SU-DHL-6 (cell line): Measurements from ENCODE around the gene PTPRN2.

Experiments
- H2AFZ ChIP-seq: fragments of 200-600 bp; sonication (generic); 2 replicates; pipeline ENCODE4 v1.6.1; 2014; ENCODE audit warnings: low read depth, mild to moderate bottlenecking, moderate library complexity, mixed read lengths, antibody characterized with exemption, low read length; ENCODE audit not compliant: severe bottlenecking
- H3F3A ChIP-seq: fragments of 200-600 bp; shearing (Covaris generic); 2 replicates; pipeline ENCODE4 v1.6.0; 2016; ENCODE audit warnings: antibody characterized with exemption, mild to moderate bottlenecking; ENCODE audit not compliant: insufficient read depth
- H3K27ac ChIP-seq: fragments of 200-600 bp; sonication (generic); 2 replicates; pipeline ENCODE4 v1.5.1; 2016; ENCODE audit warnings: low read depth, mild to moderate bottlenecking, low read length, moderate library complexity, mixed read lengths
- H3K27me3 ChIP-seq: fragments of 200-600 bp; sonication (generic), shearing (Covaris generic); 2 replicates; pipeline ENCODE4 v1.6.0; 2014; ENCODE audit warnings: mild to moderate bottlenecking, low read length
- H3K36me3 ChIP-seq: fragments of 200-600 bp; sonication (generic); 2 replicates; pipeline ENCODE4 v1.6.1; 2014; ENCODE audit warnings: mild to moderate bottlenecking, low read length, mixed read lengths
- H3K4me2 ChIP-seq: fragments of 300-600, 200-600 bp; shearing (Covaris generic), sonication (generic); 2 replicates; pipeline ENCODE4 v1.6.0; 2014; ENCODE audit warnings: low read length, low read depth, mild to moderate bottlenecking; ENCODE audit not compliant: poor library complexity, severe bottlenecking
- H3K4me3 ChIP-seq: fragments of 200-600 bp; sonication (generic); 2 replicates; pipeline ENCODE4 v1.5.1; 2014; ENCODE audit warnings: antibody characterized with exemption, low read length, mild to moderate bottlenecking, mixed read lengths; ENCODE audit not compliant: insufficient read depth, poor library complexity, severe bottlenecking
- H3K79me2 ChIP-seq: fragments of 200-600 bp; sonication (generic); 2 replicates; pipeline ENCODE4 v1.6.1; 2014; ENCODE audit warnings: mild to moderate bottlenecking, low read length, moderate library complexity; ENCODE audit not compliant: insufficient read depth
- H3K9ac ChIP-seq: fragments of 200-600 bp; sonication (generic); 2 replicates; pipeline ENCODE4 v1.7.0; 2014; ENCODE audit warnings: mild to moderate bottlenecking, low read length
- H3K9me2 ChIP-seq: fragments of 200-600 bp; sonication (generic); replicated peaks from 2 replicates; pipeline ENCODE4 v1.6.1; 2014; ENCODE audit warnings: low read length; ENCODE audit not compliant: insufficient read depth
- H3K9me3 ChIP-seq: fragments of 200-600 bp; sonication (generic); 2 replicates; pipeline ENCODE4 v1.6.1; 2014; ENCODE audit warnings: low read length, mixed read lengths; ENCODE audit not compliant: insufficient read depth
- H4K20me1 ChIP-seq: fragments of 200-600 bp; sonication (generic); 2 replicates; pipeline ENCODE4 v1.6.1; 2014; ENCODE audit warnings: low read depth, mild to moderate bottlenecking, antibody characterized with exemption, low read length, moderate library complexity, mixed read lengths
- CTCF ChIP-seq: fragments of 200-600 bp; sonication (generic); IDR thresholded peaks from one replicate; pipeline ENCODE4 v1.5.1; 2017; ENCODE audit warnings: antibody characterized with exemption, mild to moderate bottlenecking, low read length, moderate library complexity; ENCODE audit not compliant: insufficient read depth, poor library complexity, severe bottlenecking
- EZH2phosphoT487 ChIP-seq: fragments of 200-600 bp; sonication (generic), shearing (Covaris generic); conservative IDR thresholded peaks from 2 replicates; pipeline ENCODE4 v1.6.1; 2018; ENCODE audit warnings: mild to moderate bottlenecking, antibody characterized with exemption, low read length, moderate library complexity, mixed read lengths

Gene PTPRN2

DNA sequence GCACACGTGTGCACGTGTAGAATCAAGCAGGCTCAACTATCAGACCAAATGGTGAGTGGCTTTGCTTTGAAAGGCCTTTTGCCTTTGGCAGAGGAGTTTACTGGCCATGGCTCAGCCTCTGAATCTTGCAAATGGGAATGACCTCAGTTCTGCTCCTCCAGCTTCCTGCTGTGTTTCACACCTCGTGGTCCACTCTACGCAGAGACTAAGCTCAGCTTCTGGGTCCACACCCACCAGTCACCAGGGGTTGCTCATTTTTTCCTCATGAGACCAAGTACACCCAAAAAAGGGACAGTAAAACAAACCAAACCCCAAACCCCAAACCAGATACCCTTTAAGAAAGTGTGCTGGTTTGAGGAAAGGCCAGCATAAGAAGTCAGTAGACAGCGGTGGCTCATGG, 1014.4 kb downstream of the PTPRN2 start:
- H3K27ac ChIP-seq = no peak overlapping the region
- no peaks in the 10 kb centered on the region for H3K9me2 ChIP-seq
- no peak overlapping the region for H3K4me3 ChIP-seq
- H3K79me2 ChIP-seq = no peaks in the 10 kb centered on the region
- TF ChIP-seq EZH2phosphoT487 (no peak), CTCF (no peak)
- H3K4me2 ChIP-seq = no peak overlapping the region
- H3K36me3 ChIP-seq = no peaks in the 10 kb centered on the region
- H2AFZ ChIP-seq = no peak overlapping the region
- no peaks in the 10 kb centered on the region for H3K9me3 ChIP-seq
- H3K9ac ChIP-seq = no peak overlapping the region
- H3F3A ChIP-seq = no peaks in the 10 kb centered on the region
- H3K27me3 ChIP-seq = no peaks in the 10 kb centered on the region
- no peaks in the 10 kb centered on the region for H4K20me1 ChIP-seq

- no peaks in the 10 kb centered on the region for H3F3A ChIP-seq
- no peaks in the 10 kb centered on the region for H3K9me3 ChIP-seq
Observed at GRCh38 chr7:157572622-157573021, 1015.0 kb downstream of the PTPRN2 start.

DNA sequence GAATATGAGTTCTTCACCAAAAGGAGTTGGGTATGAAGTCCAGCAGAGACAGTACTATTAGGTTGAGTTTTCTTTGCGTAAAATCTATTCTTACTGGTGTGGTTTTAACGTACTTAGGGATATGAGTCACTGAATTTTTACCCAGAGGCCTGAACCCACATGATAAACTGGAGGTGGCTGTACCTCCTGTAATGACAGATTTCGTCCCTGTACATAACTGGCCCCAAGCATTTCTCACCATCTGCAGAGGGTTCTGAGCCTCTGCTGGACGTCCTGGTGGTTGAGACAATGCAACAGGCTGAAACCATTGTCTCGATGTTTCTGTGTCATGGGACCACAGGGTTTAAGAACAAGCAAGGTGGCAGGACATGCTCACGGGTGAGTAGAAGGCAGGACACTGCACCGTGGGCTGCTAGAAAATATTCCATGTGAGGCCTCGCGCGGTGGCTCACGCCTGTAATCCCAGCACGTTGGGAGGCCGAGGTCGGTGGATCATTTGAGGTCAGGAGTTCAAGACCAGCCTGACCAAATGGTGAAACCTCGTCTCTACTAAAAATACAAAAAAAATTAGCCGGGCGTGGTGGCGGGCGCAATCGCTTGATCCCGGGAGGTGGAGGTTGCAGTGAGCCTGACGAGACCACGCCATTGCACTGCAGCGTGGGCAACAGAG, 1017.0 kb downstream of the PTPRN2 start:
- Histone ChIP-seq H3K79me2 (no peaks in the 10 kb centered on the region), H3K27ac (no peak overlapping the region), H3K36me3 (no peaks in the 10 kb centered on the region), H3K9ac (no peak overlapping the region), H3K9me2 (no peaks in the 10 kb centered on the region), H3K9me3 (no peaks in the 10 kb centered on the region), H3K4me3 (no peak overlapping the region), H3F3A (no peaks in the 10 kb centered on the region), H3K4me2 (no peak overlapping the region), H3K27me3 (no peaks in the 10 kb centered on the region), H2AFZ (no peak overlapping the region), H4K20me1 (no peaks in the 10 kb centered on the region)
- no peak for TF ChIP-seq CTCF
- no peak for TF ChIP-seq EZH2phosphoT487

More at GRCh38 chr7:157572622-157573021, 1015.0 kb downstream of the PTPRN2 start:
- Histone ChIP-seq H3K27ac (no peak overlapping the region), H3K27me3 (no peaks in the 10 kb centered on the region), H2AFZ (no peak overlapping the region), H3K9me2 (no peaks in the 10 kb centered on the region), H3K36me3 (no peaks in the 10 kb centered on the region), H3K79me2 (no peaks in the 10 kb centered on the region), H3K4me3 (no peak overlapping the region), H4K20me1 (no peaks in the 10 kb centered on the region), H3K9ac (no peak overlapping the region), H3K4me2 (no peak overlapping the region)
- no peak for TF ChIP-seq CTCF
- no peak for TF ChIP-seq EZH2phosphoT487
